Activated T-cell treated with anti-CD3 and anti-CD28 coated beads, Interleukin-2, amount 50 U/mL, for 4 hours (primary cell): Measurements from ENCODE around the gene LCLAT1. TPM values are rescaled to one million over a fixed set of nuclear protein-coding genes. Genes with fewer than 3 reads are reported as not detected.
"Not testable (repeated sequence)": the region's sequence is repeated elsewhere in the genome, so short reads cannot be mapped to it uniquely, and the experiment has no call there.

Experiments
- ATAC-seq, 2 donors: fragments of 200-7000 bp; cut with Tn5 transposase; one replicate each; pipeline ENCODE4 v1.10.0; 2021
- DNase-seq: peaks from one replicate; pipeline ENCODE4 v3.0.0-alpha.2; 2020
- H3K27me3 Mint-ChIP-seq: one replicate; pipeline ENCODE4 v1.8.0; 2021; ENCODE audit warnings: low read depth, mixed read lengths
- H3K36me3 Mint-ChIP-seq: one replicate; pipeline ENCODE4 v1.8.0; 2022; ENCODE audit warnings: mixed read lengths; ENCODE audit not compliant: insufficient read depth
- H3K4me1 Mint-ChIP-seq: one replicate; pipeline ENCODE4 v1.8.0; 2021; ENCODE audit warnings: low read depth, mixed read lengths
- H3K4me3 Mint-ChIP-seq: one replicate; pipeline ENCODE4 v1.8.0; 2021; ENCODE audit warnings: mild to moderate bottlenecking, moderate library complexity, mixed read lengths
- H3K9me3 Mint-ChIP-seq: one replicate; pipeline ENCODE4 v1.8.0; 2021; ENCODE audit warnings: mixed read lengths
- total RNA-seq, 3 donors: library from RNA; stranded (reverse); gene quantifications; one replicate each; pipeline ENCODE4 v1.2.1, GENCODE V29; 2021

LCLAT1 gene
- total RNA-seq, 3 donors from 2014 or later, result 24.3 to 27.4 (median 26.2) TPM

DNA sequence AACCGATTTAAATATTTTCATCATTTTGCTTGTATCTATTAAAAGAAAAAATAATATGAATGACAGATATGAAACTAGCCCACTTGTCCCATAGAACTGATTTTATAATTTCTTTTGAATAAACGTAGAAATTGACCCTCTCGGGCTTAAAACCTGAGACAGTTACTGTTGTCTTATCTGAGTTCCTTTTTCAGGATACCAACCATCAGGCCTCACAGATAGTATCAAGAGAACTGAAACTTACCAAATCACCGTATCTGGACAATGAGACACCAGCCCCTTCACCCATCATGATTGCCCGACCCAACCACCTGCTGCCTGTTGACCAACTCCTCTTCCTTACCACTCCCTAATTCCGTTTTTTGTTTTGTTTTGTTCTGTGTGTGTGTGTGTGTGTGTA lies 53.7 kb downstream of the LCLAT1 start:
- Mint-ChIP-seq H3K4me3 (no peak overlapping the region), H3K9me3 (peaks cover 34% of the 10 kb centered on the region), H3K36me3 (peaks cover 32% of the 10 kb centered on the region), H3K4me1 (peaks cover 41% of the 10 kb centered on the region), H3K27me3 (no peaks in the 10 kb centered on the region)
- no peak for DNase-seq
- no peak for ATAC-seq

DNA sequence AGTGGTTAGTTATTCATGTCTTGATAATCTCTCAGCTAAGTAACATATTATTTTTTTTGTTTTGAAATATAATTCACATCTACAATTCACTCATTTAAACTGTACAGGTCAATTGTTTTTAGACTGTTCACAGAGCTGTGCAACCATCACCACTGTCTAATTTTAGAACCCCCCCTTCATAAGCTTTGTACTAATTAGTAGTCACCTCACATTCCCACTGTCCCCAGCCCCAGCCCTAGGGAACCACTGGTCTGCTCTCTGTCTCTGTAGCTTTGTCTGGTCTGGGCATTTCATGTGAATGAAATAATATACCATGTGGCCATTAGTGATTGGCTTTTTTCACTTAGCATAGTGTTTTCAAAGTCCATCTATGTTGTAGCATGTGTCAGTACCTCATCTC lies 55.3 kb downstream of the LCLAT1 start:
- Mint-ChIP-seq H3K9me3 (peaks cover 27% of the 10 kb centered on the region), H3K36me3 (peaks cover 24% of the 10 kb centered on the region), H3K4me3 (no peak overlapping the region), H3K27me3 (no peaks in the 10 kb centered on the region), H3K4me1 (peaks cover 40% of the 10 kb centered on the region)
- no peak for ATAC-seq
- DNase-seq, result no peak

DNA sequence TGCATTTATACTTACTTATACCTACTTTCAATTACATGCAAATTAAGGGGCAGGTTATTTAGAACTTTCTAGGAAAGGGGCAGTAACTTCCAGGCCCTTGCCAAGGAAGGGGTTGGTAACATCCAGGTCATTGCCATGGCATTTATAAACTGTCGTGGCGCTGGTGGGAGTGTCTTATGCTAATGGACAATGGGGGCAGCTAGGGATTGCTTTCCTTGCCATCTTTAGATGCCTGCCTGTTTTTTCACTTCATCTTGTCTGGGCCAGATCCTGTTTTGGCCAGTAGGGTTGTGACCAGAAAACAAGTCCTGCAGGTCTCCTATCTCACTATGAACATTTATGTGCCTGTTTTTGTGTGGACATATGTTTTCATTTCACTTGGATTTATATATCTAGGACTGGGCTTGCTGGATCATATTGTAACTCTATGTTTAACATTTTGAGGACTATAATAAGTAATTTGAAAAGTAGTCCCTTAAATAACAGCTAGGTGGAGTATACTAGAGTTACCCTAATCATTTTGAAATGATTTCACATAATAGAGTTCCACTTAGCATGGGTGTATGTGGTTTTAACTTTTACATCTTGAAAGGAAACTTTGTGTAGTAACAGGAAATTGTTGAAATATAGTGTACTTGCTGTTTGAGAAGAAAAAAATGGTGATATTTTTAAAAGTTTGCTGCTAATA lies 56.1 kb downstream of the LCLAT1 start:
- no peak overlapping the region for H3K4me3 Mint-ChIP-seq
- ATAC-seq (peak; percentile 48 to 67), DNase-seq (no peak)
- peaks cover 41% of the 10 kb centered on the region for H3K4me1 Mint-ChIP-seq
- H3K9me3 Mint-ChIP-seq, result peaks cover 29% of the 10 kb centered on the region
- H3K27me3 Mint-ChIP-seq, result no peaks in the 10 kb centered on the region
- H3K36me3 Mint-ChIP-seq, result peaks cover 26% of the 10 kb centered on the region

DNA sequence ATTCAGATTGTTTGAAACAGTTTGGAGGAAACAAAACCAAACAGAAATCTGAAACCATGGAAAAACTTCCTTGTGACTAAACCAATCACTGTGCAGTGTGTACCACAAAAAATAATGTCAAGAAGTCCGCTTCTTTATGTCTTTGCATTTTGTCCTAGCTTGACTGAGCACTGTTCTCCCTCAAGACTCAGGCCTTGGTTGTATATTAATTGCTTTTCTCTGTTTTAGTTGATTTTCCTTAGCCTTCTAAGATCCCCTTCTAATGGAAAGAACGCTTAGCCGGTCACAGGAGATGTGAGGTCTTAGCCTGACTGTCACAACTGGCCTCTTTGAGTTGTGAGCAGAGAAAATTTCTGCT lies 56.6 kb downstream of the LCLAT1 start:
- Mint-ChIP-seq H3K36me3 (peaks cover 26% of the 10 kb centered on the region), H3K4me3 (no peak overlapping the region), H3K4me1 (peaks cover 41% of the 10 kb centered on the region), H3K27me3 (no peaks in the 10 kb centered on the region), H3K9me3 (peaks cover 27% of the 10 kb centered on the region)
- ATAC-seq, result no peak
- no peak for DNase-seq

DNA sequence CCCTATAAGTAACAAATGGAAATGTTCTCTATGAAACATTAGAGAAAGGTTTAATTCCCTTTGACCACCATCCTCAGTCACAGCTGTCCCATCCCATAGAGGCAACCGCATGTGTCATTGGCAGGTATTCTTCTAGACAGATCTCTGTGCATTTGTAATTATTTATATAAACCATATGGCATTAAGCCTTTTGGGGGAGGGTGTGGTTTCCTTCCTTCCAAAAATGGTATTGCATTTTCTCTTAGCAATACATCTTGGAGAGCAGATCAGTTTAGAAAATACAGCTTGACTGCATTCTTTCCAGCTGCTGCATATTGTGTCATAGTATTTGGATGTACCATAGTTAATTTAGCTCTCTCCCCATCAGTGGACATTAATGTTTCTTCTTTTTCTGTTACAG lies 57.7 kb downstream of the LCLAT1 start:
- peaks cover 23% of the 10 kb centered on the region for H3K36me3 Mint-ChIP-seq
- H3K4me1 Mint-ChIP-seq, result peaks cover 45% of the 10 kb centered on the region
- DNase-seq (no peak), ATAC-seq (no peak)
- no peak overlapping the region for H3K4me3 Mint-ChIP-seq
- H3K27me3 Mint-ChIP-seq, result no peaks in the 10 kb centered on the region
- H3K9me3 Mint-ChIP-seq, result peaks cover 24% of the 10 kb centered on the region

DNA sequence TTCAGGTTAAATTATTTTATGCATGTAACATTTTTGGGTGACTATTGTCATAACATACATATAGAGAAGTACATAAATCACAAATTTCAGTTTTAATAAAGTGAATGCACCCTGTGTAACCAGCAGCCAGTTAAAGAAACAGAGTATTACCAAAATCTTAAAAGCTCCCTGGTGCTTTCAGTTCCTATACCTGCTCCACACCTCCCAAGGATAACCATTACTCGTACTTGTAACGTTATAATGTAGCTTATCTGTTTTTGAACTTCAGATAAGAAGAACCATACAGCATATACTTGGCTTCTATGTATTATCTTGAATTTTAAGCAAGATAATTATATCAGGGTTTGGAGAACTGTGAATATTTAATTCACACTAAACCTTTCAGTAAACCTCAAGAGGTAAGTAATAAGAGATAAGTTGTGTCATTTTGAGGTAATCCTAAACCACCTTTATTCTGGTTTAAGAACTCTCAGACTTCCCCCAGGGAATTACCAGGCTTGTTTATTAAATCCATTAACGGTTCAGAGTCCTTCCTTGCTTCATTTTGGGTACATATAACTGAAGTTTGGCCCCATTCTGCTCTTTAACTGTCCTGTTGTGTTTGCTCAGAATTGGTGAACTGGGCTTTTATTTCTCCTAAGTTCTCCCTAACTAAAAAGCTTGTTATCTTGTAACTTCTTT lies 58.6 kb downstream of the LCLAT1 start:
- Mint-ChIP-seq H3K9me3 (peaks cover 23% of the 10 kb centered on the region), H3K4me1 (peaks cover 51% of the 10 kb centered on the region), H3K4me3 (no peak overlapping the region), H3K36me3 (peaks cover 22% of the 10 kb centered on the region), H3K27me3 (no peaks in the 10 kb centered on the region)
- ATAC-seq, result peak in 1 of 2 donors; percentile 80
- DNase-seq, result no peak

DNA sequence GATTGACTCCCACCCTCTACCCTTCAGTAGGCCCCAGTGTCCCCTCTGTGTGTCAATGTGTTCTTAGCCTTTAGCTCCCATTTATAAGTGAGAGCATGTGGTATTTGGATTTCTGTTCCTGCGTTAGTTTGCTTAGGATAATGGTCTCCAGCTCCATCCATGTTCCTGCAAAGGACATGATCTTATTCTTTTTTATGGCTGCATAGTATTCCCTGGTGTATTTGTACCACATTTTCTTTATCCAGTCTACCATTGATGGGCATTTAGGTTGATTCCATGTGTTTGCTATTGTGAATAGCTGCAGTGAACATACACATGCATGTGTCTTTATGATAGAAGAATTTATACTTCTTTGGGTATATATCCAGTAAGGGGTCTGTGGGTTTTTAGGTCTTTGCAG lies 60.4 kb downstream of the LCLAT1 start:
- Mint-ChIP-seq H3K36me3 (peaks cover 13% of the 10 kb centered on the region), H3K9me3 (peaks cover 11% of the 10 kb centered on the region), H3K4me1 (peaks cover 53% of the 10 kb centered on the region)
- not testable (repeated sequence) for ATAC-seq, H3K27me3 Mint-ChIP-seq, H3K4me3 Mint-ChIP-seq, DNase-seq

DNA sequence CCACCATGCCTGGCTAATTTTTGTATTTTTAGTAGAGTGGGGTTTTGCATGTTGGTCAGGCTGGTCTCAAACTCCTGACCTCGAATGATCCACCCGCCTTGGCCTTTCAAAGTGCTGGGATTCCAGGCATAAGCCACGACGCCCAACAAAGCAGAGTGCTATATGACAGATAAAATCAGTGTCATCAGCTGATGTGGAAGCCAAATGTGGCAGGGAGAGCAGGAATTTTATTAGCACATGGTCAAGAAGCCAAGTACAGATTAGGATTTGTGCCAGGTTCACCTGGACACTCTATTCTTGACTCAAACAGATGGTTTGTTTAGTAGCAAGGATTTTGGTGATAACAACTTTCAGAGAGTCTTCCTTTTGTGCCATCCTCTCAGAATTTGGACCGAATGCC lies 62.7 kb downstream of the LCLAT1 start:
- Mint-ChIP-seq H3K27me3 (no peaks in the 10 kb centered on the region), H3K4me3 (no peak overlapping the region), H3K9me3 (peaks cover 10% of the 10 kb centered on the region), H3K4me1 (peaks cover 37% of the 10 kb centered on the region), H3K36me3 (peaks cover 12% of the 10 kb centered on the region)
- ATAC-seq (no peak), DNase-seq (no peak)

DNA sequence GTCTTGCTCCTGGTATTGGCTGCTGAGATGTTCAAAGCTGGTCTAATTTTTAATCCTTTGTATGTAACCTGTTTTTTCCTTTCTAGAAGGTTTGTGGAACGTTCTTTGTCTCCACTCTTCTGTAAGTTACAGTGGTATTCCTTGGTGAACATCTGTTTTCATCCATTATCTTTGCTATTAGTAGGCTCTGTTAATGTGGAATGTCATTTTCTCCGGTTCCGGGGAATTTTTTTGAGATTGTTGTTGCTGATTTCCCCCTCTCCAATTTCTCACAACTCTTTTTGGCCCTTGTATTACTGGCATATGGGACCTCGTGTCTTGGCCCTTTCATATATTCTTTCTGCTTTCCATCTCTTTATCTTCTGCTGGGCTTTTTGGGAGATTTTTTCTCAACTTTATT lies 63.4 kb downstream of the LCLAT1 start:
- Mint-ChIP-seq H3K4me1 (peaks cover 33% of the 10 kb centered on the region), H3K27me3 (no peaks in the 10 kb centered on the region)
- ATAC-seq, result no peak

DNA sequence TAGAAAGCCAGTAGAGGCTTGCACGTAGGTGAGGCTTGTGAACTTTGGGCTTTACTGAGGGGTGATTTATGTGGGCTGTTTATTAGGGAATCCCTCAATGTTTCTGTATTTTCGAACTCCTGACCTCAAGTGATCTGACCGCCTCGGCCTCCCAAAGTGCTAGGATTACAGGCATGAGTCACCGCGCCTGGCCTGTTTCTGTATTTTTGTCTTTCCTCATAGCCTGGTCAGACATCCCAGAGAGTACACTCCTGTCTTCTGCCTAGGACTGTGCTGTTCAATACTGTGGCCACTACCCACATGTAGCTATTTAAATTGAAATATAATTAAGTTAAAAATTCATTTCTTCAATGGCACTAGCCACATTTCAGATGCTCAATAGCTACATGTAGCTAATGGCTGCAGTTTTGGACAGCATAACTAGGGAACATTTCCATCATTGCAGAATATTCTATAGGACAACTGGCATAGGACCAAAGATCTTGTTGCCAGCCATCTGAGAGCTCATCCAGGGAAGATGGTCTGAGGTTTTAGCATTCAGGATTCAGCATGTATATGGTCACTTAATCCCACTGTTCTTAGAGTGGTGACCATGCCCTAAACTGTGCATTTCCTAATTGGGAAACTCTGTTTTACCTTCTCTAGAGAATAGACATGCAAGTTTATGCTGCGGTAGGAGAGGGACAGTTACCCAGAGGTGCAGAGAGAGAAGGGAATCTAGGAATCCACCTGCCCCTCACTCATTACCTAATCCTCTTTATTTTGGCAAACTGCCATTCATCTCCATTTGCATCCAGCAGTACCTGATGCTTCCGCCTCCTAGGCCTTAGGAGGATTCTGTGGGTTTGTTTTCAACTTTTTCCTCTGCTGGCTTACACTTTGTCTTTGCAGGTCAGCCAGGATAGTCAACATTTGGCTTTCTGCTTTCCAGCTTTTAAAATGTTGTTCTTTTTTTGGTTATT lies 64.4 kb downstream of the LCLAT1 start:
- DNase-seq (no peak), ATAC-seq (no peak)
- H3K27me3 Mint-ChIP-seq, result no peaks in the 10 kb centered on the region
- H3K36me3 Mint-ChIP-seq, result peaks cover 21% of the 10 kb centered on the region
- H3K9me3 Mint-ChIP-seq, result peaks cover 10% of the 10 kb centered on the region
- H3K4me1 Mint-ChIP-seq, result peaks cover 27% of the 10 kb centered on the region
- no peak overlapping the region for H3K4me3 Mint-ChIP-seq

More for the DNA sequence above, 63.4 kb downstream of the LCLAT1 start:
- Mint-ChIP-seq H3K9me3 (peaks cover 10% of the 10 kb centered on the region), H3K36me3 (peaks cover 17% of the 10 kb centered on the region), H3K4me3 (no peak overlapping the region)
- DNase-seq, result no peak

DNA sequence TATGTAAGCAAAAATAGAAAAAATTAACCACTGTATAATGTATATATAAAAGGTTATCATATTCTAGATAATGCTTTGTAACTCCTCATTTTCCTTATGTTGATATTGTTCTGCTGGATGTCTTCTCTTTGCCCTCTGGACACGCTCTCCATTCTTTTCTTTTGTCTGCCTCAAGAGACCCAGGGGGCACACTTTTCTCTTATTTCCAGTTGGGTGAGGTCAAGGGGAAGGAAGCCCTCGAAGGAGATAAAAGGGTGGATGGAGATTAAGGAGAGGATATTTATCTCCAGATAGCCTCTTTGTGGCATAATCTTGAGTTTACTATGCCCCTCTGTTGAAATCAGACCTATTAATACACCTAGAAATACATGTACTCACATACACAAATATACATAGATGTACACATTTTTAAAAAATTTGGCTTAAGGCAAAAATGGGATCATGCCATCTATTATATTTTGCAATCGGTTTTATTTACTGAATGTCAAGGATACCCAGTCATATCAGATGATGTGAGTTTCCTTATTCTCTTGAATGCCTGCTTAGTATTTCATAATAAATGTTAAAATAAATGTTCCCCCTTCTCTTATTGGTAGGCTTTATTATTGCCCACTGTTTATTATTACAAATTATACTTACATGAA lies 65.3 kb downstream of the LCLAT1 start:
- ATAC-seq, result no peak
- H3K36me3 Mint-ChIP-seq, result peaks cover 23% of the 10 kb centered on the region
- H3K27me3 Mint-ChIP-seq, result no peaks in the 10 kb centered on the region
- DNase-seq, result no peak
- no peak overlapping the region for H3K4me3 Mint-ChIP-seq
- H3K9me3 Mint-ChIP-seq, result peaks cover 9% of the 10 kb centered on the region
- peaks cover 27% of the 10 kb centered on the region for H3K4me1 Mint-ChIP-seq

DNA sequence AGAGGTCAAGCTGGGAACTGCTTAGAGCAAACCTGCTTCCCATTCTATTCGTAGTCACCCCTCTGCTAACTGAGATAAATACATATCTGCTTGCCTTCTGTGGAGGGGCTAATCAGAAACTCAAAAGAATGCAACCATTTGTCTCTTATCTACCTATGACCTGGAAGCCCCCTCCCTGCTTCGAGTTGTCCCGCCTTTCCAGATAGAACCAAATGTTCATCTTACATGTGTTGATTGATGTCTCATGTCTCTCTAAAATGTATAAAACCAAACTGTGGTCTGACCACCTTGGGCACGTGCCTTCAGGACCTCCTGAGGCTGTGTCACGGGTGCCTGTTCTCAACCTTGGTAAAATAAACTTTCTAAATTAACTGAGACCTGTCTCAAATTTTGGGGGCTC lies 66.6 kb downstream of the LCLAT1 start:
- Mint-ChIP-seq H3K36me3 (peaks cover 14% of the 10 kb centered on the region), H3K4me1 (peaks cover 26% of the 10 kb centered on the region)
- not testable (repeated sequence) for H3K27me3 Mint-ChIP-seq, H3K9me3 Mint-ChIP-seq, DNase-seq, ATAC-seq, H3K4me3 Mint-ChIP-seq

DNA sequence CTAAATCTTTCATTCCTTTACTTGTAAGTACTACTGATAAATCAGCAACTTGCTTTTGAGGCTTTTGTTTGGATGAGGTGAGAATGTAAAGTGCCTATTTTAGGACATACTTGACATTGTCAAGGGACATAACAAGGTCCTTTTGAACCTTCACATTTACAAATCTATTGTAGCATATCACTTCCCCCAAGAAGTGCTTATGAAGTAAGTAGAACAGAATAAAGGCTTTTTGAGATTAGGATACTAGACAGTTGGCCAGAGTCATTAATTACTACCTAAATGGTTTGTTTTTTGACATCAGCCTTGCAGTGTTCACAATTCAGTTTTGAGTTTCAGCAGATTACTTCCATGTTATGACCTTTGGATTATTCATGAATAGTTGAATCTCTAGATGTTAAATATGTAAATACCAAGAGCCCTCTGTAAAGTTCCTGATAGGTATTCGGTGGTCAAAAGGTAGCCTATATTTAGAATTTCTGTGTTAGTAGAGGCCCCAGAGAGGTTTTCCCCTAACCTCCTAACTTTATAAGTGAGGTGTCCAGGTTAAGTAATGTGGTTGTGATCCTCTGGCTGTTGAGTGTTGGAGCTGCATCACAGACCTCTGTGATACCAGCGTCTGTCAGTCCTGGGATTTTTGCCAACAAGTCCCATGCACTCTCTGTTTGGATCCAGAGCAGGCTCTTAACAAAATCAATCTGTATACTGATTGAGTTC lies 67.2 kb downstream of the LCLAT1 start:
- H3K4me1 Mint-ChIP-seq, result peaks cover 22% of the 10 kb centered on the region
- peaks cover 11% of the 10 kb centered on the region for H3K9me3 Mint-ChIP-seq
- no peak for ATAC-seq
- no peak overlapping the region for H3K4me3 Mint-ChIP-seq
- no peaks in the 10 kb centered on the region for H3K27me3 Mint-ChIP-seq
- DNase-seq, result no peak
- peaks cover 19% of the 10 kb centered on the region for H3K36me3 Mint-ChIP-seq
